NCI-H69 (cell line): ENCODE measurements around the gene SUPT20HL1.
"Not testable (repeated sequence)": the region's sequence is repeated elsewhere in the genome, so short reads cannot be mapped to it uniquely, and the experiment has no call there.

Experiments used
- DNase-seq: peaks from one replicate; lab custom pipeline; 2025; lab: John Stamatoyannopoulos, UW

Gene SUPT20HL1

DNA sequence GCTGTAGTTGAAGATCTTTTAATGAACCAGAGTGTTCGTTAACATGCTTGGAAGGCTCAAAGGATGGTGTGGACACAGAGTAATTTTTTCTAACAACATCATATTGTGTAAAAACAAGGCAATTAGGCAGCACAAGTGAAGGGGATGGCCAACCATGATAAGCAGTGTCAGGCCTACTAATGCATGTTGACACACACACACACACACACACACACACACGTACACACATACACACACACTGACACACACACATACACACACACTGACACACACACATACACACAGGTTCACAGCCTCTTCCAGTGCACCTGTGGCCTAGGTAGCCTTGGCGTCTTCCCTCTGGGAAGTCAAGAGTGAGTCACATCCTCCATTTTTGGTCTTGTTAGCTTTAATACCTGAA lies at the start of gene SUPT20HL1:
Gene SUPT20HL1 (plus strand): TSS at position 368 of the 400 bp plus-strand sequence. CDS start 2,122 bp downstream, outside the sequence.
- no peak for DNase-seq

- DNase-seq, result peak; percentile 54
These were observed 49.5 kb upstream of the SUPT20HL1 start for GRCh38 chrX:24310916-24311315.

DNA sequence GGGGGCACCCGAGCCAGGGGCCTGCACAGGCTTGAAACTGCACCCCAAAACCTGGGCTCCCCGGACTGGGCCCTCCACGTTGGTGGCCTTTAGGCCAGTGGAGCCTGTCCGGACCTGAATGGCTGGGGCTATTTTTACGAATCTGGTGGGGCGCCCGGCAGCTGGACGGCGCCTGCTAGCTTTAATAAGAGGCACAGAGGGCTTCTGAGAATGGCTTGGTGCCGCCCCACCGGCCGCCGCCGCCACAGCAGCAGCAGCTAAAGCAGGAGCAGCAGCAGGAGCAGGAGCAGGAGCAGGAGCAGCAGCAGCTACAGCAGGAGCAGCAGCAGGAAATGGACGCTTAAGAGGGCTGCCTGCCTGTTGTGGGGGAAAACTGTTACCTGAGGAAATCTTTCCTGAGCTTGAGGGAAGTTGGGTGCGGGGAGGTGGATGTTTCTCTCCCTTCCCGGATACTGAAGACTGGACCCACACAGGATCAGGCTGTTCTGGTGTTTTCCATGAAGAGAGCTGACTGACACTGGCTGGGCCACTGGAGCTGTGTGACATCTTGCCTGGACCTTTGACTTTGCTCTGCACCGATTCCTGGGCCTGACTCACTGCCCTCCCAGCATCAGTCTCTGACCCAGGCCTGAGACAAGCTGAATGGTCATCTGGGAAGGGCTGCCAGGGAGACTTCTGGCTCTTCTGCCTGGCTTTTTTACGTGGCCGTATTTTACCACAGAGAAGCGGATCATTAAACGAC lies 48.8 kb upstream of the SUPT20HL1 start:
- not testable (repeated sequence) for DNase-seq

DNA sequence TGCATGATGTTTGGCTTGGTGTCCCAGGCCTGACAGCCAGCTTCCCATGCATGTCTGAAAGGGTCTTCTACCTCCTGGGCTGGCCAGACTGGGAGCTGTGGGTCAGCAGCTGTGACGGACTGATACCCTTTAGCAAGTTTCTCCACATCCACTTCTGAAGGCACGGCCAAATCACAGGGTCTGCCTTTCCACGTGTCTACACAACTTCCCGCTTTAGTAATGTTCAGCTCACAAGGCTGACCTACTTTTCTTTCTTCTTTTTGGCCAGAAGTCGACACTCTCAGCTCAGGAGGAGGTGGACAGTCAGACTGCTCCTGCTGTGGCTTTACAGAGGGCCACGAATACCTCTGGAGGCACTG lies 48.2 kb upstream of the SUPT20HL1 start:
- DNase-seq, result not testable (repeated sequence)

GRCh38 chrX:24314019-24314635 lies 46.3 kb upstream of the SUPT20HL1 start, which contains the start of gene SUPT20HL2:
TSS of gene SUPT20HL2 (minus strand) at chrX:24314069. CDS start at chrX:24313315, 754 bp downstream.
- peak; percentile 40 for DNase-seq

GRCh38 chrX:24316111-24316510 lies 44.3 kb upstream of the SUPT20HL1 start:
- no peak for DNase-seq

- DNase-seq, result no peak
These were observed 42.9 kb upstream of the SUPT20HL1 start for GRCh38 chrX:24317567-24317966.

GRCh38 chrX:24321741-24322395 lies 38.6 kb upstream of the SUPT20HL1 start:
- no peak for DNase-seq

- no peak for DNase-seq
These were observed 35.2 kb upstream of the SUPT20HL1 start for GRCh38 chrX:24325231-24325630.

DNA sequence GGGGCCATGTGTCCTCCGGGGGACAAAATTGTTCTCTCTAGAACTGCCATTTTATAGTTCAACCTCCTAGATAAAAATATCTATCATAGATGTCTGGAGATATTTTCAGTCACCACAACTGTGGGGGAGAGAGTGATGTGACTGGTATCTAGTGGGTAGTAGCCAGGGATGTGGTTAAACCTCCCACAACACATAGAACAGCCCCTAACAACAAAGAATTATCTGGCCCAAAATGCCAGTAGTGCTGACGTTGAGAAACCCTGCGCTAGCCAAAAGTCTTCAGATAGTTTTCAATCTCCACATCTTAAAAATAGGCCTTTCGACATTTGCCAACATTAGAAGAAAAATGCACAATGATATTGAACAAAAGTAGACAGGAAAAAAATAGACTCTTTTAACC lies 27.6 kb upstream of the SUPT20HL1 start:
- DNase-seq, result no peak

DNA sequence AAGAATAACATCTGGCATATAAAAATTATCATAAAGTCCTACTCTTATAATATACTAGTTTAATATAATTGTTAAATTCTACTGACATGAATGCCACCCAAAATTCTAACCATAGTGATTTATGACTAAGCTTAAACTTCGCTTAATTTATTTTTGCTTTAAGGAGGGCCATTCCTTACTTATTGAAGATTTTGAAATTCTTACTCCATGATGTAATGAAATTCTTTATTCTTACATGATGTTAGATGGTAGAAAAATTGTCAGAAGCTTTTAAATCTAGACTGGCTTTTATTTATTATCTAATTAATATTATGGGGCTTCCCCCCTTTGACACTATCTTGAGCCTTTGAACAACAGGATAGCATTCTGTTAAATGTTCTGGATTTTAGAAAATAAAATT lies 27.1 kb upstream of the SUPT20HL1 start:
- DNase-seq, result no peak

DNA sequence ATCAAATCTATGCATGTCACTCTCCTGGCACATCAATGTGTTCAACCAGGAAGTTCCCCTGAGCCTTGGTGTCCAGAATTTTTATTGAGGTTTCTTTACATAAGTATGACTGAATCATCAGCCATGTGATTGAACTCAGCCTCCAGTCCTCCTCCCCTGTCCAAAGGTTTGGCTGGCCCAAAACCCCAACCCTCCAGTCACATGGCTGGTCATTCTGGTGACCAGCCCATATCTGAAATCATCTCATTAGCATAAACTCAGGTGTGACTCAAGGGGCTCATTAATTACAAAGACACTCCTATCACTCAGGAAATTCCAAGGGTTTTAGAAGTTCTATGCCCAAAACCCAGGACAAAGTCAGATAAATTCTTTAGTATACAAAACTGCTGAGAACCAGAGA lies 26.0 kb upstream of the SUPT20HL1 start:
- no peak for DNase-seq

GRCh38 chrX:24335871-24336270 lies 24.6 kb upstream of the SUPT20HL1 start:
- no peak for DNase-seq

DNA sequence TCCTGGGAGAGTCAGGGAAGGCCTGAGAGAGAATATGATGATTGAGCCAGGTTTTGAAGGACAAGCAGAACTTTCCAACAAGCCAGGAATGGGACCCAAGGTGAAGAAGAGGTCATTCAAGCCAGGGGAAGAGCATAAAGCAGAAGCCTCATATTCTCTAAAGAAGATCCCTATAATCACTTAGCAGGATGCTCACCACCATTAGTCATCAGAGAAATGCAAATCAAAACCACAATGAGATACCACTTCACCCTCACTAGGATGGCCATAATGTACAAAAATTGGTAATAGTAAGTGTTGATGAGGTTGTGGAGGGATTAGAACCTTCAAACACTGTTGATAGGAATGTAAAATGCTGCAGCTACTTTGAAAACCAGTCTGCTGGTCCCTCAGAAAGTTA lies 20.5 kb upstream of the SUPT20HL1 start:
- no peak for DNase-seq

DNA sequence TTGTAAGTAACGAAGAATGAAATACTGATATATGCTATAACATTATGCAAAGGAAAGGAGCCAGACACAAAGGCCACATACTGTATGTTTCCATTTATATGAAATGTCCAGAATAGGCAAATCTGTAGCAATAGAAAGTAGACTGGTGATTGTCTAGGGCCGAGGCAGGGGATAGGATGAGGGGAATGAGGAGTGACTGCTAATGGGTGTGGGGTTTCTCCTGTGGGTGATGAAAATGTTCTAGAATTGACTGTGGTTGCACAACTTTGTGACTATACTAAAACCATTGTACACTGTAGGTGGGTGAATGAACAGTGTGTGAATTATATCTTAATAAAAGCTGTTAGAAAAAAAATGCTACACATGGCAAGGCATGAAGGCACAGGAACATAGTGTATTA lies 19.9 kb upstream of the SUPT20HL1 start:
- no peak for DNase-seq

GRCh38 chrX:24341795-24342194 lies 18.6 kb upstream of the SUPT20HL1 start:
- no peak for DNase-seq

- no peak for DNase-seq
These were observed 16.7 kb upstream of the SUPT20HL1 start for GRCh38 chrX:24343719-24344118.

GRCh38 chrX:24347881-24348280 lies 12.6 kb upstream of the SUPT20HL1 start:
- no peak for DNase-seq

- no peak for DNase-seq
These were observed 10.2 kb upstream of the SUPT20HL1 start for GRCh38 chrX:24350217-24350616.

GRCh38 chrX:24355095-24355494 lies 5.3 kb upstream of the SUPT20HL1 start:
- DNase-seq, result no peak

GRCh38 chrX:24357106-24357505 lies 3.3 kb upstream of the SUPT20HL1 start:
- DNase-seq, result peak; percentile 63

GRCh38 chrX:24362089-24362745 lies 1.8 kb downstream of the SUPT20HL1 start:
- DNase-seq, result not testable (repeated sequence)
